A549 (cell line): Measurements from ENCODE around the gene PADI2. TPM values are rescaled to one million over a fixed set of nuclear protein-coding genes. Genes with fewer than 3 reads are reported as not detected.
A peak's percentile ranks its signal among the peaks of the same experiment; 100 is the strongest.

Experiments
- ATAC-seq, 2 experiments: fragments of 200-7000 bp in 1 of 2; fragments of >200 bp in 1 of 2; cut with Nextera tagmentation in 1 of 2; cut with Tn5 transposase in 1 of 2; 3 replicates each; pipeline versions ENCODE4 v1.8.0 to v1.9.1; 2018 to 2020; ENCODE audit warnings: mild to moderate bottlenecking in 1 of 2, moderate library complexity in 1 of 2
- CTCF ChIA-PET: fragments of 300-600 bp; sonication (Branson Sonifier 250); formaldehyde crosslinking; extraction: SDS; loops from one replicate; lab custom pipeline; 2021; ENCODE audit warnings: antibody characterized with exemption, inconsistent platforms; lab: Yijun Ruan, JAX
- POLR2A ChIA-PET: fragments of 350-600 bp; formaldehyde crosslinking; extraction: SDS; loops from one replicate; lab custom pipeline; 2021; ENCODE audit warnings: antibody characterized with exemption, inconsistent platforms; lab: Yijun Ruan, JAX
- DNase-seq, 2 experiments: peaks; one replicate each; pipeline versions ENCODE4 v3.0.0 to v3.0.0-alpha.2; 2011 to 2016; ENCODE audit warnings: low read depth in 1 of 2, low spot score in 1 of 2
- FAIRE-seq: peaks from 2 replicates; lab custom pipeline; 2011; peaks lifted over from hg19 to GRCh38; lab: Jason Lieb, UNC
- H3K27ac ChIP-seq, 2 experiments: fragments of >200 bp; sonication (Bioruptor Twin); formaldehyde crosslinking; 3 replicates each; pipeline ENCODE4 v1.5.1; 2016 to 2017
- H3K4me1 ChIP-seq: fragments of >200 bp; sonication (Bioruptor Twin); formaldehyde crosslinking; 3 replicates; pipeline ENCODE4 v1.6.1; 2016
- H3K4me2 ChIP-seq: fragments of >200 bp; sonication (Bioruptor Twin); formaldehyde crosslinking; 3 replicates; pipeline ENCODE4 v1.6.1; 2016
- H3K4me3 ChIP-seq: fragments of >200 bp; sonication (Bioruptor Twin); formaldehyde crosslinking; 3 replicates; pipeline ENCODE4 v1.5.1; 2016
- H3K9me3 ChIP-seq: fragments of >200 bp; sonication (Bioruptor Twin); formaldehyde crosslinking; 3 replicates; pipeline ENCODE4 v1.6.1; 2016
- BHLHE40 ChIP-seq: IDR thresholded peaks from 2 replicates; pipeline ENCODE4 v1.6.1; 2012; ENCODE audit warnings: low read depth, low read length, inconsistent platforms
- CBX8 ChIP-seq: fragments of 200-600 bp; sonication (generic); IDR thresholded peaks from 2 replicates; pipeline ENCODE4 v1.6.1; 2016
- CHD4 ChIP-seq: fragments of 200-600 bp; sonication (generic); IDR thresholded peaks from 2 replicates; pipeline ENCODE4 v1.6.1; 2016; ENCODE audit warnings: antibody characterized with exemption, mild to moderate bottlenecking, borderline replicate concordance
- GATA3 ChIP-seq: IDR thresholded peaks from 2 replicates; pipeline ENCODE4 v1.6.1; 2012; ENCODE audit warnings: borderline replicate concordance
- HDAC2 ChIP-seq: fragments of 200-600 bp; sonication (generic); IDR thresholded peaks from 2 replicates; pipeline ENCODE4 v1.6.1; 2016
- HOXA7 ChIP-seq: fragments of 250-450 bp; sonication (Bioruptor Pico); IDR thresholded peaks from 2 replicates; pipeline ENCODE4 v1.5.0; 2020; ENCODE audit warnings: mild to moderate bottlenecking, moderate library complexity
- HOXB5 ChIP-seq: fragments of 250-450 bp; sonication (Bioruptor Pico); IDR thresholded peaks from 2 replicates; pipeline ENCODE4 v1.5.0; 2020; ENCODE audit warnings: mild to moderate bottlenecking, moderate library complexity
- JUN ChIP-seq, 2 experiments: fragments of >200 bp; sonication (Bioruptor Twin); formaldehyde crosslinking; IDR thresholded peaks; 2 replicates in 1 of 2; 3 replicates in 1 of 2; pipeline ENCODE4 v1.6.1; 2016 to 2017
- JUNB ChIP-seq: fragments of >200 bp; sonication (Bioruptor Twin); formaldehyde crosslinking; IDR thresholded peaks from 2 replicates; pipeline ENCODE4 v1.6.1; 2016
- KDM1A ChIP-seq: fragments of 200-600 bp; sonication (generic); IDR thresholded peaks from 2 replicates; pipeline ENCODE4 v1.6.1; 2016; ENCODE audit warnings: low read depth, mild to moderate bottlenecking
- MAFK ChIP-seq: fragments of 450-650 bp; IDR thresholded peaks from 2 replicates; pipeline ENCODE4 v1.6.1; 2014; ENCODE audit not compliant: partially characterized antibody
- NFE2L2 ChIP-seq: fragments of 150-350 bp; conservative IDR thresholded peaks from 2 replicates; pipeline ENCODE4 v1.6.1; 2014; ENCODE audit warnings: low read length
- PHF8 ChIP-seq: fragments of 200-600 bp; sonication (generic); IDR thresholded peaks from 2 replicates; pipeline ENCODE4 v1.6.1; 2016; ENCODE audit warnings: low read depth, mild to moderate bottlenecking, antibody characterized with exemption, moderate library complexity, borderline replicate concordance
- RCOR1 ChIP-seq: fragments of 150-350 bp; IDR thresholded peaks from 2 replicates; pipeline ENCODE4 v1.6.1; 2014; ENCODE audit warnings: antibody characterized with exemption, low read length, low read depth
- SREBF2 ChIP-seq: fragments of 450-650 bp; IDR thresholded peaks from 2 replicates; pipeline ENCODE4 v1.6.1; 2014; ENCODE audit warnings: mild to moderate bottlenecking, moderate library complexity
- ZFP36 ChIP-seq: fragments of 450-650 bp; IDR thresholded peaks from 2 replicates; pipeline ENCODE4 v1.6.1; 2014; ENCODE audit warnings: borderline replicate concordance; ENCODE audit not compliant: partially characterized antibody
- WGBS: methylation state at CpG from one replicate; pipeline ENCODE4 v1.1.6; 2017; ENCODE audit errors: missing lambda C conversion rate; 5-methylcytosine and 5-hydroxymethylcytosine counted together
- polyA plus RNA-seq, 4 experiments: library from polyadenylated mRNA; depleted of rRNA in 3 of 4; stranded (reverse); fragments of >200 nt; fragmentation: RNase III in 1 of 4; extraction: RNeasy Plus Mini Kit Qiagen cat#74134 plus additional on column Dnase treatment in 1 of 4; gene quantifications; 2 replicates in 3 of 4; 3 replicates in 1 of 4; pipeline ENCODE4 v1.2.3, GENCODE V29; 2011 to 2017
- TF ChIP-seq, protein P1 (sequence below): fragments of 450-650 bp; IDR thresholded peaks from 2 replicates; pipeline ENCODE4 v1.6.1; 2014; ENCODE audit warnings: antibody characterized with exemption
- TF ChIP-seq, protein P2 (sequence below): fragments of 150-350 bp; IDR thresholded peaks from 2 replicates; pipeline ENCODE4 v1.6.1; 2014; ENCODE audit warnings: low read depth, mild to moderate bottlenecking, low read length
- TF ChIP-seq, protein P3 (sequence below): fragments of >200 bp; sonication (Bioruptor Twin); formaldehyde crosslinking; IDR thresholded peaks from 3 replicates; pipeline ENCODE4 v1.5.1; 2016

Gene PADI2
- polyA plus RNA-seq, 2 of the 4 experiments (the other 2 are of a cell fraction): 1.1 to 1.3 TPM

DNA sequence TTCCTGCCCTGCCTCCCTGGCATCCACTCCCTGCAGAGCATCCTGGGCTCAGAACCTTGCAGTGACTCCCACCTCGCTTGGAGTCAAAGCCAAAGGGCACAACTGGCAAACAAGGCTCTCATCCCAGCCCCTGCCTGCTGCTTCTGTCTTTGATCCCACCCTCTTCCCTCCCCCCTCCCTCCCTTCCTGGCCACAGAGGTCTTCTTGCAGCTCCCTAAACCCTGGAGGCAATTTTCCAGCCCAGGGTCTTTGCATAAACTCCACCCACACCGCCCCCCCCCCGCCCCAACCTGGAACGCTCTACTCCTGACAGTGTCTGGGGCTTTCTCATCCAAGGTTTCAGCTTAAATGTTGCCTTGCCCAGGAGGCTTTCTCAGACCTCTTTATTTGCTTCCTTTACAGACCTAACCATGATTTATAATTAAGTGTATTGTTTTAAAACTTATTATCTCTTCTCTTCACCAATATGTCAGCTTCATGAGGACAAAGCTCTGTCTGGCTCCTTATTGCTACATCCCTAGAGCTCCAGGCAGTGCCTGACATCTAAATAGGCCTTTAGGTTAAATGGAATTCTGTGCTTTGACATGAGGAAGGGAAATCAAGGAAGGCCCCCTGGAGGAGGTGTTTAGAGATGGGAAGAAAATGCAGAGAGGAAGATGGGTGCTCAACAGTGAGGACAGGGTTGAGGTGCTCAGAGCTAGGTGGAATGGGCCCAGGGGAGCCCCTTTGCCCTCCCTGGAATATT is 48.0 kb upstream of the PADI2 start:
- DNase-seq (peak in 1 of 2 experiments; percentile 26), FAIRE-seq (no peak), ATAC-seq (no peak)
- TF ChIP-seq HOXB5 (CRISPR knock-in tag) (no peak), KDM1A (0 out of 2 replicates have a peak, but pooled peaks have one; percentile 34), NFE2L2 (no peak), RCOR1 (no peak), HOXA7 (CRISPR knock-in tag) (no peak), ZFP36 (peak; percentile 94)
- CTCF ChIA-PET: interaction anchor here (0.6 to 3.1 kb wide), 11 partner anchors 9 to 169 kb away, joined by 3 to 17 read pairs (median 3); no protein-coding TSS in a partner anchor
- Histone ChIP-seq H3K4me2 (peak overlapping the region; percentile 66; the same call in 1 of the 3 replicates), H3K4me3 (no peak overlapping the region), H3K4me1 (peaks cover 40% of the 10 kb centered on the region), H3K9me3 (no peaks in the 10 kb centered on the region), H3K27ac (peak overlapping the region; percentile 78 to 88; a peak in 5 of 6 replicates)
- 46% methylated on average over 1 of the region's 4 CpGs for WGBS
- POLR2A ChIA-PET: interaction anchor here (1.3 to 1.4 kb wide), 2 partner anchors 23 to 66 kb away, joined by 3 to 4 read pairs; no protein-coding TSS in a partner anchor

DNA sequence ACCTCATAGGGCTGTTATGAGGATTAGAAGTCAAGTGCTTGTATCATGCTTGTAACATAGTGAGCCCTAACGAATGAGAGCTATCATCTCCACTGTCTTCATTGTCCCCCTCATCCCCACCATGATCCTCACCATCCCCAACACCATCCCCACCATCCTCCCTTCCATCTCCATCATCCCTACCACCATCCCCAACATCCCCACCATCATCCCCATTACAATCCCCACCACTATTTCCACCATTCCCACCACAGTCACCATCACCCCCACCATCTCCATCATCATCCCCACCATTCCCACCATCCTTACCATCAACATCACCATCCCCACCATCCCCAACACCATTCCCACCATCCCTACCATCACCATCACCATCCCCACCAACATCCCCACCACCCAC is 46.6 kb upstream of the PADI2 start:
- ChIA-PET CTCF (interaction anchor here (1.3 to 2.1 kb wide), 2 partner anchors 33 to 71 kb away, joined by 3 to 6 read pairs; no protein-coding TSS in a partner anchor), POLR2A (no interaction called here)
- no peak for ATAC-seq
- H3K4me3 ChIP-seq: no peak overlapping the region
- peak overlapping the region in 1 of 2 experiments; percentile 88; a peak in 2 of 6 replicates for H3K27ac ChIP-seq
- no peak for DNase-seq
- no peaks in the 10 kb centered on the region for H3K9me3 ChIP-seq
- TF ChIP-seq CBX8 (no peak), JUN (IDR thresholded peaks at IDR 0.05) (no peak), GATA3 (no peak), JUNB (no peak), PHF8 (no peak), CHD4 (no peak), SREBF2 (no peak), HDAC2 (no peak), BHLHE40 (no peak), MAFK (no peak)
- TF ChIP-seq, protein P1, sequence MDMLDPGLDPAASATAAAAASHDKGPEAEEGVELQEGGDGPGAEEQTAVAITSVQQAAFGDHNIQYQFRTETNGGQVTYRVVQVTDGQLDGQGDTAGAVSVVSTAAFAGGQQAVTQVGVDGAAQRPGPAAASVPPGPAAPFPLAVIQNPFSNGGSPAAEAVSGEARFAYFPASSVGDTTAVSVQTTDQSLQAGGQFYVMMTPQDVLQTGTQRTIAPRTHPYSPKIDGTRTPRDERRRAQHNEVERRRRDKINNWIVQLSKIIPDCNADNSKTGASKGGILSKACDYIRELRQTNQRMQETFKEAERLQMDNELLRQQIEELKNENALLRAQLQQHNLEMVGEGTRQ: no peak
- TF ChIP-seq, protein P2, sequence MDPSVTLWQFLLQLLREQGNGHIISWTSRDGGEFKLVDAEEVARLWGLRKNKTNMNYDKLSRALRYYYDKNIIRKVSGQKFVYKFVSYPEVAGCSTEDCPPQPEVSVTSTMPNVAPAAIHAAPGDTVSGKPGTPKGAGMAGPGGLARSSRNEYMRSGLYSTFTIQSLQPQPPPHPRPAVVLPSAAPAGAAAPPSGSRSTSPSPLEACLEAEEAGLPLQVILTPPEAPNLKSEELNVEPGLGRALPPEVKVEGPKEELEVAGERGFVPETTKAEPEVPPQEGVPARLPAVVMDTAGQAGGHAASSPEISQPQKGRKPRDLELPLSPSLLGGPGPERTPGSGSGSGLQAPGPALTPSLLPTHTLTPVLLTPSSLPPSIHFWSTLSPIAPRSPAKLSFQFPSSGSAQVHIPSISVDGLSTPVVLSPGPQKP: no peak
- TF ChIP-seq, protein P3, sequence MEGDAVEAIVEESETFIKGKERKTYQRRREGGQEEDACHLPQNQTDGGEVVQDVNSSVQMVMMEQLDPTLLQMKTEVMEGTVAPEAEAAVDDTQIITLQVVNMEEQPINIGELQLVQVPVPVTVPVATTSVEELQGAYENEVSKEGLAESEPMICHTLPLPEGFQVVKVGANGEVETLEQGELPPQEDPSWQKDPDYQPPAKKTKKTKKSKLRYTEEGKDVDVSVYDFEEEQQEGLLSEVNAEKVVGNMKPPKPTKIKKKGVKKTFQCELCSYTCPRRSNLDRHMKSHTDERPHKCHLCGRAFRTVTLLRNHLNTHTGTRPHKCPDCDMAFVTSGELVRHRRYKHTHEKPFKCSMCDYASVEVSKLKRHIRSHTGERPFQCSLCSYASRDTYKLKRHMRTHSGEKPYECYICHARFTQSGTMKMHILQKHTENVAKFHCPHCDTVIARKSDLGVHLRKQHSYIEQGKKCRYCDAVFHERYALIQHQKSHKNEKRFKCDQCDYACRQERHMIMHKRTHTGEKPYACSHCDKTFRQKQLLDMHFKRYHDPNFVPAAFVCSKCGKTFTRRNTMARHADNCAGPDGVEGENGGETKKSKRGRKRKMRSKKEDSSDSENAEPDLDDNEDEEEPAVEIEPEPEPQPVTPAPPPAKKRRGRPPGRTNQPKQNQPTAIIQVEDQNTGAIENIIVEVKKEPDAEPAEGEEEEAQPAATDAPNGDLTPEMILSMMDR: no peak
- 87% methylated on average over 1 of the region's 1 CpG for WGBS
- peaks cover 40% of the 10 kb centered on the region for H3K4me1 ChIP-seq
- H3K4me2 ChIP-seq: no peak overlapping the region
- FAIRE-seq: no peak
